TTC549 (cell line): Measurements from ENCODE around the gene MYO5B.
"Not testable (repeated sequence)": the region's sequence is repeated elsewhere in the genome, so short reads cannot be mapped to it uniquely, and the experiment has no call there.

Experiments used
- FAIRE-seq: peaks from 2 replicates; lab custom pipeline; 2012; peaks lifted over from hg19 to GRCh38; lab: Jason Lieb, UNC

The MYO5B gene

GRCh38 chr18:49917742-49918141 lies 277.2 kb downstream of the MYO5B start:
- FAIRE-seq, result no peak

GRCh38 chr18:49915352-49915751 lies 279.6 kb downstream of the MYO5B start:
- no peak for FAIRE-seq

- no peak for FAIRE-seq
Measured at GRCh38 chr18:49913221-49913620, 281.7 kb downstream of the MYO5B start.

GRCh38 chr18:49911427-49911826 lies 283.5 kb downstream of the MYO5B start:
- FAIRE-seq, result no peak

- no peak for FAIRE-seq
Measured at GRCh38 chr18:49910986-49911385, 284.0 kb downstream of the MYO5B start.

- FAIRE-seq, result no peak
Measured at GRCh38 chr18:49910019-49910418, 284.9 kb downstream of the MYO5B start.

GRCh38 chr18:49907346-49907929 lies 287.5 kb downstream of the MYO5B start:
- no peak for FAIRE-seq

GRCh38 chr18:49905771-49906170 lies 289.2 kb downstream of the MYO5B start:
- no peak for FAIRE-seq

GRCh38 chr18:49904871-49905555 lies 289.9 kb downstream of the MYO5B start:
- no peak for FAIRE-seq

GRCh38 chr18:49901862-49902340 lies 293.0 kb downstream of the MYO5B start:
- FAIRE-seq, result no peak

GRCh38 chr18:49899657-49900330 lies 295.2 kb downstream of the MYO5B start:
- FAIRE-seq, result no peak

- FAIRE-seq, result no peak
Measured at GRCh38 chr18:49898421-49898820, 296.5 kb downstream of the MYO5B start.

GRCh38 chr18:49894517-49895226 lies 300.3 kb downstream of the MYO5B start:
- FAIRE-seq, result no peak

- no peak for FAIRE-seq
Measured at GRCh38 chr18:49893036-49893435, 301.9 kb downstream of the MYO5B start.

- FAIRE-seq, result no peak
Measured at GRCh38 chr18:49892148-49892924, 302.6 kb downstream of the MYO5B start.

- no peak for FAIRE-seq
Measured at GRCh38 chr18:49890041-49890440, 304.9 kb downstream of the MYO5B start.

GRCh38 chr18:49889552-49889951 lies 305.4 kb downstream of the MYO5B start:
- not testable (repeated sequence) for FAIRE-seq

- no peak for FAIRE-seq
Measured at GRCh38 chr18:49886891-49887764, 307.8 kb downstream of the MYO5B start.

GRCh38 chr18:49884959-49885358 lies 310.0 kb downstream of the MYO5B start:
- no peak for FAIRE-seq

- no peak for FAIRE-seq
Measured at GRCh38 chr18:49884465-49884864, 310.5 kb downstream of the MYO5B start.

GRCh38 chr18:49880661-49881060 lies 314.3 kb downstream of the MYO5B start:
- FAIRE-seq, result no peak
